OCI-LY1 (cell line): ENCODE results near the gene MBIP.
A peak's percentile ranks its signal among the peaks of the same experiment; 100 is the strongest.

Experiments used
- H2AFZ ChIP-seq: fragments of 200-600 bp; sonication (generic), shearing (Covaris generic); 2 replicates; pipeline ENCODE4 v1.6.0; 2014; ENCODE audit warnings: antibody characterized with exemption, mild to moderate bottlenecking, low read length
- H3F3A ChIP-seq: fragments of 200-600 bp; sonication (generic), shearing (Covaris generic); 2 replicates; pipeline ENCODE4 v1.6.0; 2014; ENCODE audit warnings: mild to moderate bottlenecking, antibody characterized with exemption, low read length, moderate library complexity; ENCODE audit not compliant: insufficient read depth
- H3K27ac ChIP-seq: fragments of 200-600 bp; sonication (generic); 2 replicates; pipeline ENCODE4 v1.5.1; 2014; ENCODE audit warnings: low read length, mixed run types, mild to moderate bottlenecking, low read depth; ENCODE audit not compliant: poor library complexity, severe bottlenecking
- H3K27me3 ChIP-seq: fragments of 200-600 bp; sonication (generic); 2 replicates; pipeline ENCODE4 v1.6.0; 2014; ENCODE audit warnings: antibody characterized with exemption, mild to moderate bottlenecking, low read length, moderate library complexity; ENCODE audit not compliant: insufficient read depth
- H3K36me3 ChIP-seq: fragments of 200-600 bp; sonication (generic); 2 replicates; pipeline ENCODE4 v1.6.1; 2014; ENCODE audit warnings: mild to moderate bottlenecking, antibody characterized with exemption, low read length, moderate library complexity, mixed read lengths; ENCODE audit not compliant: insufficient read depth
- H3K4me1 ChIP-seq: fragments of 200-600 bp; sonication (generic); 2 replicates; pipeline ENCODE4 v1.5.1; 2014; ENCODE audit warnings: mild to moderate bottlenecking, low read length, moderate library complexity; ENCODE audit not compliant: insufficient read depth, severe bottlenecking
- H3K4me2 ChIP-seq: fragments of 200-600 bp; sonication (generic), shearing (Covaris generic); 2 replicates; pipeline ENCODE4 v1.6.1; 2014; ENCODE audit warnings: low read length
- H3K4me3 ChIP-seq: fragments of 200-600 bp; sonication (generic); 2 replicates; pipeline ENCODE4 v1.5.1; 2014; ENCODE audit warnings: low read length, low read depth, mild to moderate bottlenecking, mixed read lengths; ENCODE audit not compliant: poor library complexity, severe bottlenecking
- H3K79me2 ChIP-seq: fragments of 200-600 bp; shearing (Covaris generic); 2 replicates; pipeline ENCODE4 v1.6.1; 2016; ENCODE audit warnings: mixed run types, low read length, mixed read lengths; ENCODE audit not compliant: insufficient read depth
- H3K9ac ChIP-seq: fragments of 200-600 bp; sonication (generic), shearing (Covaris generic); 2 replicates; pipeline ENCODE4 v1.6.1; 2014; ENCODE audit warnings: mild to moderate bottlenecking, low read length, mixed read lengths
- H3K9me2 ChIP-seq: fragments of 200-600 bp; sonication (generic), shearing (Covaris generic); 2 replicates; pipeline ENCODE4 v1.6.1; 2014; ENCODE audit warnings: low read depth, mild to moderate bottlenecking, low read length, mixed read lengths
- H3K9me3 ChIP-seq: fragments of 200-600 bp; shearing (Covaris generic); 2 replicates; pipeline ENCODE4 v1.6.1; 2014; ENCODE audit warnings: low read length, mixed read lengths
- H4K20me1 ChIP-seq: fragments of 200-600 bp; sonication (generic), shearing (Covaris generic); 2 replicates; pipeline ENCODE4 v1.6.0; 2016; ENCODE audit warnings: mild to moderate bottlenecking, low read length; ENCODE audit not compliant: insufficient read depth
- CTCF ChIP-seq: fragments of 200-600 bp; sonication (generic), shearing (Covaris generic); IDR thresholded peaks from 2 replicates; pipeline ENCODE4 v1.5.1; 2017; ENCODE audit warnings: mild to moderate bottlenecking, antibody characterized with exemption, low read length, moderate library complexity, mixed read lengths
- EZH2 ChIP-seq: fragments of 200-600 bp; sonication (generic), shearing (Covaris generic); IDR thresholded peaks from 2 replicates; pipeline ENCODE4 v1.8.0; 2017; ENCODE audit warnings: borderline replicate concordance, mixed run types, mild to moderate bottlenecking, antibody characterized with exemption, low read length, moderate library complexity, mixed read lengths

Gene MBIP

GRCh38 chr14:36281309-36281708 lies 39.1 kb downstream of the MBIP start:
- Histone ChIP-seq H3K36me3 (no peaks in the 10 kb centered on the region), H3K4me3 (no peak overlapping the region), H3K9me3 (no peaks in the 10 kb centered on the region), H3K9ac (no peak overlapping the region), H3K27me3 (0 out of 2 replicates have a peak, but pooled peaks cover 5% of the 10 kb centered on the region), H3F3A (no peaks in the 10 kb centered on the region), H3K79me2 (no peaks in the 10 kb centered on the region), H4K20me1 (no peaks in the 10 kb centered on the region), H2AFZ (0 out of 2 replicates have a peak overlapping the region, but pooled peaks have one; percentile 49), H3K27ac (no peak overlapping the region), H3K4me1 (no peaks in the 10 kb centered on the region), H3K4me2 (no peak overlapping the region), H3K9me2 (no peaks in the 10 kb centered on the region)
- TF ChIP-seq EZH2 (no peak), CTCF (no peak)

- H2AFZ ChIP-seq = no peak overlapping the region
- no peak for TF ChIP-seq CTCF
- TF ChIP-seq EZH2 = no peak
- no peaks in the 10 kb centered on the region for H3K79me2 ChIP-seq
- no peak overlapping the region for H3K4me2 ChIP-seq
- H3F3A ChIP-seq = no peaks in the 10 kb centered on the region
- H3K4me1 ChIP-seq = no peaks in the 10 kb centered on the region
- H3K9me3 ChIP-seq = no peaks in the 10 kb centered on the region
- H3K36me3 ChIP-seq = no peaks in the 10 kb centered on the region
- no peaks in the 10 kb centered on the region for H3K27me3 ChIP-seq
- no peak overlapping the region for H3K27ac ChIP-seq
- no peak overlapping the region for H3K4me3 ChIP-seq
- no peaks in the 10 kb centered on the region for H4K20me1 ChIP-seq
- no peak overlapping the region for H3K9ac ChIP-seq
- H3K9me2 ChIP-seq = no peaks in the 10 kb centered on the region
Observed at GRCh38 chr14:36279306-36280190, 40.9 kb downstream of the MBIP start.

GRCh38 chr14:36275741-36276140 lies 44.7 kb downstream of the MBIP start:
- Histone ChIP-seq H3K4me2 (no peak overlapping the region), H3K27ac (no peak overlapping the region), H3K36me3 (no peaks in the 10 kb centered on the region), H3K79me2 (no peaks in the 10 kb centered on the region), H3K4me1 (no peaks in the 10 kb centered on the region), H4K20me1 (no peaks in the 10 kb centered on the region), H3K9me3 (no peaks in the 10 kb centered on the region), H3K4me3 (no peak overlapping the region), H3F3A (no peaks in the 10 kb centered on the region), H2AFZ (no peak overlapping the region), H3K9me2 (no peaks in the 10 kb centered on the region), H3K27me3 (no peaks in the 10 kb centered on the region), H3K9ac (no peak overlapping the region)
- TF ChIP-seq CTCF = no peak
- no peak for TF ChIP-seq EZH2
